ENCODE data around the gene ATMIN.

The ATMIN gene

DNA sequence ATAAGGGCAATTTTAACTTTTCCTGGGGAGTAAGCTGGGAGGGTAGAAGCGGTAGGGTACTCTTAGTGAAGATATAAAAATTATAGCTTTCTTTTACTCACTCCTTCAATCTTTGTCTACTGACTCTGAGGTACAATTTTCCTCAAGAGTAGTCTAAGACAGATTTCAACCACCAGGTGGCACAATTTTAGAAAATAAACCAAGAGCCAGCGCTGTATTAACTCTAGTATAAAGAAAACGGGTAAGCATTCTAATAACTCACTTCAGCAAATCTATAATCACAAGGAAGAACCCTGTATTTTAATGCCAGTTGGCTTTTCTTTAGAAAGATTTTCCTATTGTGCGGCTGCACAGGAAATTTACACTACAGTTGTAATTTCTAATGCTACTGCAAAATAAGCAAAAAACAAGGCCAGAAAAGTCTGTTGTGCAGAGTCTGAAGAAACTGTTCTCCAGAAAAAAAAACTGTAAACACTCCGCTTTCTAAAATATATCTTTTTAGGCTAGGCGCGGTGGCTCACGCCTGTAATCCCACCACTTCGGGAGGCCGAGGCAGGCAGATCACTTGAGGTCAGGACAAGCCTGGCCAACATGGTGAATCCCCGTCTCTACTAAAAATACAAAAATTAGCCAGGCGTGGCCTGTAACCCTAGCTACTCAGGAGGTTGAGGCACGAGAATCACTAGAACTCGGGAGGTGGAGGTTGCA is 30.8 kb upstream of the ATMIN start:
- DNase-seq (ENCODE audit: low spot score) (peak; percentile 29), FAIRE-seq (no peak)

DNA sequence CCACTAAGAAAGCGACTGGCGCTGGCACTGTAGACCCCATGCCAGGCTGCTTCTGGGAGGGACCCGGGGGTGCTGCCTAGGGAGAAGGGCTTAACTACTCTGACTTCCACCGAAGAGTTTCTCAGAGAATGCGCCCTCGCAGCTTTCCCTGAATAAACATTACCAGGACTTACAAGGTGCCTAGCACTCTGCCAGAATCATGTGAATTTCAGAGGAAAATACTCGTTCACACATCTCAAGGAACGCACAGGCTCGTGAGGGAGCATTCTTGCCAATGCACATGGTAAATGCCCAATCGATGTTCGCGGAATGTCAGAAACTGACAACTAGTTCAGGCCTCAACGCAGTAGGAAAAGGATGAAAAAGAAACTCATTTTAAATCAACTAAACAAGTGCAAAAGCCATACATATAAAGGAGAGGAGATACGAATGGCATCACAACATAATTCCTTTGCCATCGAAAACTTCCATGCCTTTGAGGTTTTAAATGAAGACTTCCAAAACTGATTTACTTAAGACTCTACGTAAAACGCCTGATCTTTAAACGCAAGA is 30.0 kb upstream of the ATMIN start:
- FAIRE-seq (no peak), DNase-seq (ENCODE audit: low spot score) (no peak)

DNA sequence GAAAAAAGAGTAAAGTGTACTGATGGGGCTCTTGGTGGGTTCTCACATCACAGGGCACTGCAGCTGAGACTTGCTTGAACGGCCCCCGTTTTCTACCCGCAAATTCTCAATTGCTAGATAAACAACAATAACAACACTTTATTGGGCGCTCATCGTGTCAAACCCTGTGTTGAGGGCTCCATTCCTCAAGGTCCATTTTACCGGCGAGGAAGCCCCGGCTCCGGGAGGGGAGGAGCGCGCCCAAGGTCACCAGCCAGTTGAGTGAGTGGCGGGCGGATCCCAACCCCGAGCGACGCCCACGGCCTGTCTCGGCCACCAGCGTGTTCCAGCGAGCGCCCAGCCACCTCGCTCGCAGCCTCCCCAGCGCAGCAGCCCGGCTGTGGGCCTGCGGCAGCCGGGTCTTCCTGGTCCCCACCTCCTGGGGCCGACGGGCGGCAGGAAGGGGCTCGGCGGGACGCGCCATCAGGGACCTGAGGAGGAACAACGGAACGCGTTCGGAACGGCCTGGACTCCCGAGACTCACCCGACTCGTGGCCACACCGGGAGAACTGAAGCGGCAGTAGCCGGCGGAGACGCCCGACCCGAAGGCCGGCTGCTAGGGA is 29.3 kb upstream of the ATMIN start:
- DNase-seq (ENCODE audit: low spot score) (peak; percentile 63), FAIRE-seq (no peak)

DNA sequence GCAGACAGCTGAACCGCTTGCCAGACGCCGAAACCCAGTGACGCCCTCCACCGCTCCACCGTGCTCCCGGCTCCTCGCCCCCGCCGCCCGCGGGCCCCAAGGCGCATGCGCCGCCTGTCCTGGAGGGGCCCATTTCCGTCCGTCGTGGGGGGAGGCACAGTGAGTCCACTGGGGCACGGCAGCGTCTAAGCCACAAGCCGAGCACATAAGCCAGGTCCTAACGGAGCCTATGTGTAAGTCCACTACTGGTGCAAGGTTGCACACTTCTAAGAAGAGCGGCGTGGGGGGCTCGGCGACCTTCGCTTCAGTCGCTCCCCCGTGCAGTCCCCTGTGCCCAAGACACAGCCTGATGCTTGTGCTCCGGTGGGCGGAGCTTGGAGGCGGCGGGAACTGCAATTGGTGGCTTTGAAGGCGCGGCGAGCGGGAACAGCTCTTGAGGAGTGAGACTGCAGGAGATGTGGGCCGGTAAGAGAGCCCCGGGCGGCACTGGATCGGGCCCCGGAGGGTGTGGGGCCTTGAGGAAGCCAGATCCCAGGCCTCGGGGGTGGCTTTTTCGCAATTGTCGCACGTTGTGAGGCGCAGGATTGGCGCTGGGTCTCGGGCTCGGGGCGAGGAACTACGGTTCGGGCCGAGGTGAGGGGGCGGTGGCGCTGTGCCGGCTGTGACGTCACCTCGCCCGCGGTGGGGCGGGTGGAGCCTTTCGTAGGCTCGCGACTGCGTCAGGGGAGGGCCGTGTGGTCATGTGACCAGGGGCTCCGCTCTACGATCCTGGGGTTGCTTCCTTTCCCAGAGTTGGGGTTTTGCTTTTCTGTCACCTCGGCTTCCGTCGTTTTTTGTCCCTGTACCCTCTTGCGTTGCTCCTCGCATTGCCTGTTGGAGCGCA is 28.6 kb upstream of the ATMIN start, which contains the start of the genes CENPN and CMC2:
CENPN (plus strand) TSS at position 402 of the 883 bp plus-strand sequence. CDS start 4,726 bp downstream, outside the sequence.
CMC2 (minus strand) TSS at position 73 of the 883 bp plus-strand sequence. CDS start 9,491 bp downstream, outside the sequence.
- FAIRE-seq (peak; percentile 35), DNase-seq (ENCODE audit: low spot score) (peak; percentile 96)

DNA sequence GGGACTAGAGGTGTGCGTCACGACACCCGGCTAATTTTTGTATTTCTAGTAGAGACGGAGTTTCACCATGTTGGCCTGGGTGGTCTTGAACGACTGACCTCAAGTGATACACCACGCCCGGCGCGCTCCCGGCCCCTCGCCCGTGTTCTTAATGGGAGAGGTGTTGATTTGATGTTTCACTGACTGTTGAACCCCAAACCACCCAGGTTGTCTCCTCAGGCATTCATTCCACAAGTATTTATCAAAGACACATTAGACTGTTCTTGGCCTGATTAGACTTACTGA is 27.2 kb upstream of the ATMIN start:
- no peak for DNase-seq (ENCODE audit: low spot score)
- no peak for FAIRE-seq

DNA sequence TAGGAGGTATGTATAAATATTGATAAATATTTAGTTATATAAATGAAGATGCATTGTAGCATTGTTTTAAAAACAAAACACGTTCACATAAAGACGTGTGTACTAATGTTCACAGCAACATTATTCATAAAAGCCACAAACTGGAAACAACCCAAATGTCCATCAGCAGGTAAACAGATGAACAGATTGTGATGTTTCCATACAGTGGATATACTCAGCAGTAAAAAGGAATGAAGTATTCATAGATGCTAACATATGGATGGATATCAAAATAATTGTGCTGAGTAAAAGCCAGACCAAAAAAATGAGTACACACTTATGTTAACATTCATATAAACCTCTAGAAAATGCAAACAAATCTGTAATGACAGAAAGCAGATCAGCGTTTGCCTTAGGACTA is 22.7 kb upstream of the ATMIN start:
- DNase-seq (ENCODE audit: low spot score): no peak
- FAIRE-seq: no peak

DNA sequence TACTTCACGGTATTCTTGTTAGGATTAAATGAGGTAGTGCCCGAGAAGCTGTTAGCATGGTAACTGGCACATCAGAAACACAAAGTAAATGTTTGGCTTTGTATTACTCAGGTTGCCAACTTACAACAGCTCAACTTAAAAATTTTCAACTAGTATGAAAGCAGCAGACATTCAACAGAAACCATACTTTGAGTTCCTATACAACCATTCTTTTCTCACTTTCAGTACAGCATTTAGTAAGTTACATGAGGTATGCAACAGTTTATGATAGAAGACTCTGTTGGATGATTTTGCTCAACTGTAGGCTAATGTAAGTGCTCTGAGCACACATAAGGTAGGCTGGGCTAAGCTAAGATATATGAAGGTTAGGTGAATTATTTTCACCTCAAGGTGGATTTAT is 21.0 kb upstream of the ATMIN start:
- FAIRE-seq: no peak

DNA sequence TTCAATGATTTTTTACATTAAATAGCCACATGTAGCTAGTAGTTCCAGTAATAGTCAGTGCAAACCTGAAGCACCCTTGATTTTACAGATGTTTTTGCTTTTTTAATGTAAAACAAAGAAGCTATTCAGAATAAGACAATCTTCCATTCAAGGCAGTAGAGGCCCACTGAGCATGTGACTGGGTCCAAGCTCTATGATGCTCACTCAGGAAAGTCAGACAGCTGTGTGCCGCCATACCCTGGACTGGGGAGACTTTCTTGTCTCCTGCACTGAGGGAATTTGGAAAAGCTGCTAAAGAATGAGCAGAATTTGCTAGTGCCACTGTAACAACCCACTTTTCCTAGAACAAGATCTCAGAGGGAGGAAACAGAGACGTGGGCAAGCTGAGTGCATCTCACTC is 17.1 kb upstream of the ATMIN start:
- DNase-seq (ENCODE audit: low spot score) (no peak), FAIRE-seq (no peak)

More for the DNA sequence above, 21.0 kb upstream of the ATMIN start:
- no peak for DNase-seq (ENCODE audit: low spot score)

DNA sequence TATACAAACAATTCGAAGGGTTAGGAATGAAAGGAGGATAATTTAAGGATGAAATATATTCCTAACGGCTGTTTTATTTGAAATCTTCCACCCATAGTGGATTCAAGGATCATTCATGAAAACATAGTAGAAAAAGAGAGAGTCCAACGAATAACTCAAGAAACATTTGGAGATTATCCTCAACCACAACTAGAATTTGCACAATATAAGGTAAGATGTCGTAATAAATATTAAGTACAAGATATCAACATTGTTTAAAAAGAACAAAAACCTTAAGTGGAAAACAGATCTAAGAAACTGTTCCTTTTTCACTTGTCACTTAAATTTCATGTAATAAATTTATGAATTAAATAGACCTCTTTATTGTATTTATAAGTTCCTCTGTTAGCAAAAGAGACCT is 9.2 kb upstream of the ATMIN start:
- FAIRE-seq (no peak), DNase-seq (ENCODE audit: low spot score) (no peak)

DNA sequence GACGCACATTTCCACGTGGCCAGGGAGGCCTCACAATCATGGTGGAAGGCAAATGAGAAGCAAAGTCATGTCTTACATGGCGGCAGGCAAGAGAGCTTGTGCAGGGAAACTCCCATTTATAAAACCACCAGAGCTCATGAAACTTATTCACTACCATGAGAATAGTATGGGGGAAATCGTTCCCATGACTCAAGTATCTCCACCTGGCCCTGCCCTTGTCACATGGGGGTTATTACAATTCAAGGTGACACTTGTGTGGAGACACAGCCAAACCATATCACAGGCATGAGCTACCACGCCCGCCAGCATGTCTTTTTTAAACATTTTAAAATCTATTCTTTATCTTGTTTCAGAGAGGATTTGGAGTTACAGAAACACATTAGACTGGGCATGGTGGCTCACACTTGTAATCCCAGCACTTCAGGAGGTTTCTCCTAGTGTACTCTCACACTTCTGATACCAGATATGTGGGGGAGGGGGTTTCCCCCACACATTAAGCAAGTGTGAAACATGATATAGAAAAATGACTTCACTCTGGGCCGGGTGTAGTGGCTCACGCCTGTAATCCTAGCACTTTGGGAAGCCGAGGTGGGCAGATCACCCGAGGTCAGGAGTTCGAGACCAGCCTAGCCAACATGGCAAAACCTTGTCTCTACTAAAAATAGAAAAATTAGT is 5.6 kb upstream of the ATMIN start:
- no peak for FAIRE-seq

DNA sequence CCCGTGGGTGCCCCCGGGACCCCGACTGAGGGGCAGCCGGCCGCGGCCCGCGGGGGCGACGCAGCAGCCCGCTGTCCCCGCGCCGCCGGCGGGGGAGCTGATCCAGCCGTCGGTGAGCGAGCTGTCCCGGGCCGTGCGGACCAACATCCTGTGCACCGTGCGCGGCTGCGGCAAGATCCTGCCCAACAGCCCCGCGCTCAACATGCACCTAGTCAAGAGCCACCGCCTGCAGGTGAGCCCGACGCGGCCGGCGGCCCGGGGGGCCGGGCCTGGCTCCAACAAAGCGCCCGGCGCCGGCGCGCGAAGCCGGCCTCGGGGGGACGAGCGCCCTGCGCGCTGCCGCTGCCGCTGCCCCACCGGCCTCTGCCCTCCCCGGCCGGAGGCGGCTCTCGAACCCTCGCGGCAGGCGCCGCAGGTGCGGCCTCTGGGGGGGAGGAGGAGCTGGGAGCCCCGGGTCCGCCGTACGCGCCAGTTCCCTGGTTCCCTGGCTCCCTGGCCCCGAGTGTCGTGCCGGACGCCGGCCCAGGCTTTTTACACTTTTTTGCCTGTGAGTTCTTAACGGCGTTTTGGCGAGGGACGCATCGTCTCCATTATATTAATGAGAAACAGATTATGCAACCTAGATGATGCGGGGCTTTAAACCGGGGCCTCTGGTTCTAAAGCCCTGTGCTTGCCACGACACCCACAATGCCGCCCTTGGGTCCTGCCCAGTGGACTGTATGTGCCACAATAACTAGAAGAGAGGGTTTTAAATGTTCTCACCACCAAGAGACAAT is 521 bp downstream of the ATMIN start:
- DNase-seq (ENCODE audit: low spot score) (peak; percentile 58), FAIRE-seq (no peak)

More for the DNA sequence above, 5.6 kb upstream of the ATMIN start:
- DNase-seq (ENCODE audit: low spot score): no peak

DNA sequence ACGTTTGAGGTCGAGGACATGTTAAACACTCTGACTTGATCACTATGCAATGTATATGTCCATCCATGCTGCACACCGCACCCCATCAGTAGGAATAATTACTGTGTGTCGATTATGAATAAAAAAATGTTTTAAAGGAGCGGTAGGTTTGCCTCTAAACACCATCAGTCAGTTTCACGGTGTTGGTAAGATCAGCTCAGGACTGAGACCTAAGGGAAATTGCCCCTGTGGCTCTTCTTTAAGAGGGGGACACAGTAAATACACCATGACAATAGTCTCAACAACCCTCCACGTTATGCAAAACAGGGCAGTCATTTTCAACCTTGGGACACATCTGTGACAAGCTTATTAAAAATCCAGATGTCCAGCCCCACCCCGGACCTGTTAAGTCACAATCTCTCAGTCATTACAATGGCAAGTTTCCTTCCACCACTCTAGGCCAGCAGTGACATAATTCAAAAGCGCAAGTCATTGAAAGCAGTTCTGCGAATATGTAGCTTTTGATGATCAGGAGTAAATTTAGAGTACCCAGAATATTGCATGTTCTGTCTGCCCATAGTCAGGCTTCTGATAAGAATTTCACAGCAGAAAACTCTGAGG is 1.2 kb downstream of the ATMIN start:
- no peak for FAIRE-seq
- no peak for DNase-seq (ENCODE audit: low spot score)

DNA sequence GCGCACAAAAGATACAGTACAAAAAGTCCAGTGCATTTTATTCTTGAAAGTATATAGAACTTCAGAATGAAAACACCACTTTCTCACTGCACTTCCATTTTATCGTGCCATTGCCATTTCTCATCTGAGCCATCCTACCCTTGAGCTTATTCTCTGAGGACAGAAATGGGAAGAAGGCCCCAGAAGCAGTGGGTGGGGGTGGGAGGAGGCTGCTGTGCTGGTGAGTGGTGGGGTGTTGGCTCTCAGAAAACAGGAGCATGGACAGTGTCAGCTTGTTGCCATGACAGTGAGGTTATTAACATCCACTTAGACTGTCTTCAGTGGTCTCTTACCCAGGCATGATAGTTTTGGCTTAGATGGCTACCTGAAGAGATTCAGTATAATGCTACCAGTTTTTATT is 4.5 kb downstream of the ATMIN start:
- no peak for FAIRE-seq
- no peak for DNase-seq (ENCODE audit: low spot score)

DNA sequence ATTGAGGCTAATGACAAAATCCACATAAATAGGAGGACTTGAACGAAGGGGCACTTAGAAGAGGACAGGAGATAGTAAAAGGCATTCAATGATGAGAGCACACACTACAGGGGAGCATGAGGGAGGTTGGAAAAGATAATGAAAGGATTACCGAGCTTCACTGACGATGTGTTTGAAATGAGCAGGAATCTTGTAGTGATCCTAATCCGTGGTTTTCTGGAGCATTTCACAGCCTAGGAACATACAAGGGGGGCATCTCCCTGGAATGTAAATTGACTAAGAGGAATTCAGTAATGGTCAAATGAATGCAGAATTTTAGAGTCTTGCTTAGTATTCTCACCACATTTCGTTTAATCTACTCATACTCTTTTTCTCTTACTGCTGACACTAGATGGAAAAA is 5.2 kb downstream of the ATMIN start:
- no peak for FAIRE-seq
- no peak for DNase-seq (ENCODE audit: low spot score)

DNA sequence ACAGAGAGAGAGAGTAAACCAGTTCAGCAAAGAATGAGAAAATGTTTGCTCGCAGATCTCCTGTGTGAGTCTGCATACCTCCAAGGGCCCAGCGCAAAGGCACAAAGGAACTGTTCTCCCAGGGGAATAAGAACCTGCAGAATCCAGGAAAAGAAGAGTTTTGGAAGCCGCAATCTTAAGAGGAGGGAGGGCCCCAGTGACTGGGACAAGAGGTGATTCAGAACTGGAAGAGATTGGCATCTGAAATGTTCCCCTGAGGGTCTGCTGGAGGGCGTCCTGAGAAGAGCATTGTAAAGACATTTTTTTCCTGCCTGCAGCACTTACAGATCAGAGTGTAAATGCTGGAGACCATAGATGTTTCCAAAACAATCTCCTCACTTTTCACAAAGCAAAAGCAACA is 6.1 kb downstream of the ATMIN start:
- FAIRE-seq (no peak), DNase-seq (ENCODE audit: low spot score) (no peak)

DNA sequence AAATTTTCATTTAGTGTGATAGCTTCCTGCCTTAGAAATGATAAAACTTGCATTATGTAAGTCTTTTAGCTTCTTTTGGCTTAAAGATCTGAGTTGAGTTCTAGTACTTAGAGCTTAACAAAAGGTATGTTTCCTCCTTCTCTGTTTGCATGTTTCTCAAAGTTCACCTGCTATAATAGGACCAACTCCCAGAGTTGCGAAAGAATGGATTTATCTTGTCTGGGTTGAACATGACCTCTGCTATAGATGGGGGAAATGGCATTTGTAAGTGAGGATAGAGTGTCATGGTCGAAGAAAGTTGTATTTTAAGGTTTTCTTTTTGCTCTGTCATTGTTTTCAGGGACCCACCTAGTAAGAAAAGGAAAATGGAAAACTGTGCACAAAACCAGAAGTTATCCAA is 7.2 kb downstream of the ATMIN start:
- DNase-seq (ENCODE audit: low spot score): no peak
- FAIRE-seq: no peak

DNA sequence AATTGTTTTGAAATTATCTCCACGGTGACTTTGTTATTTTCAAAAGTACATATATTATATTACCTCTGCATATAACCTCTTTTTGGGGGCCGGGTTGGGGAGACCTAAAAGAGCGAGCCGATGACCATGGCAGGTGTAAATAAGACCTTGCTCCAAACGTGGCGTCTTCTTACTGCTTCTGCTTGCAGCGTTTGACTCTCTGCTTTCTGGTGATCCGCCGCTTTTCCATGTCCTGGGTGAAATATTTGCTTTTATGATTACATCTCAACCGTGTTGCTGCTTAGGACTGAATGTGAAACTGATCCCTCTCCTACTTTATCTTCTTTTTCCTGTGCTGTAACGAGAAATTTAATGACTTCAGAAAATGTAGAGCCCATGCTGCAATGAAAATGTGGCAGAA is 18.1 kb downstream of the ATMIN start:
- DNase-seq (ENCODE audit: low spot score): no peak
- FAIRE-seq: no peak

DNA sequence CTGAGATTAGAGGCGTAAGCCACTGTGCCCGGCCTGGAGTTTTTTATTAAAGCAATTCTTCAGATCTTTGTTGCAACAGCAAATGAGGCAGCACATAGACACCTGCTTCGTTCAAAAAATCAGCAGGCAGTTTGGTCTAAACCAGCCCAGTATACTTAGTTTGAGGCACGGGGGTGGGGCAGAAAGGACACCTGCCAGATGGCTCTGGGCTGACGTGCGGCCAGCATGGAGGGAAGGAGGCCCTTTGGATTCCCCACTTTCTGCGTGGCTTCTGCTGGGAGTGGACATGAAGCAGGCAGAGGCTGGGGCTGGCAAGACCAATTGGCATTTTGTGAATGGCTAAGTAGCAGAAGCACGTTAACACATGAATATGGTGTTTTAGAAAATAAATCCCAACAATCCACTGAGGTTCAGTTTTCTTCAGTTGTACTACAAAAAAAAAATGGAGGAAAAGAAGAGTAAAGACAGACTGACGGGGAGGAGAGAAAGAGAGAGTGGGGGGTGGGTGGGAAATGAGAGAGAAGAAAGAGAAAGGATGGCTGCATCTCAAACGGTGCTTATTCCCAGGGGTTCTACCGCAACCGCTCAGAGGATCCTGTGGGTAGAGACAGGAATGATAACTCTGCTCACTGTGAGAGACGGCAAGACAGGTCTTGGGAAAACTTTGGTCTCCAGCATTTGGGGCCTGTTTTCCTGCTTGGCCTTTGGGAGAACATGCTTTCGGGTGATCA is 25.1 kb downstream of the ATMIN start:
- DNase-seq (ENCODE audit: low spot score) (no peak), FAIRE-seq (no peak)

DNA sequence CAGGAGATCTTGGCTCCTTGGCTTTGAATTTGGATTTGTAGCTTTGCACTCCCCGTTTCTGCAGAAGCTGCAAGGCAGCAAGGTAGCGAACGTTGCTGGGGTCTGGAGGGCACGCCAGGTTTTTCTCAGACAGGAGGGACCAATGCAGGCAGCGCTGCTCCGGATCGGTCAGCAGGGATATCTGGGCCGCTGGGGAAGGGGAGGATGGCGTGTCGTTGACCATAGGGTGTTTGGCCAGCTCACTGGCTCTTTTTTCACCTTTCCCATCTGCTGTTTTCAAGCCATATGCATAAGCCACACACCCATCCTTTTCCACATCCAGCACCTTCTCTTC is 25.6 kb downstream of the ATMIN start:
- no peak for FAIRE-seq
- DNase-seq (ENCODE audit: low spot score): no peak
